H1 (cell line): ENCODE results near the gene ACTR1A. TPM values are rescaled to one million over a fixed set of nuclear protein-coding genes. Genes with fewer than 3 reads are reported as not detected.

Source experiments
- CTCF ChIA-PET: fragments of 300-600 bp; sonication (Branson Sonifier 250); formaldehyde crosslinking; loops from one replicate; lab custom pipeline; 2021; ENCODE audit not compliant: partially characterized antibody; lab: Charles Lee
- POLR2A ChIA-PET: fragments of 300-600 bp; sonication (Branson Sonifier 250); formaldehyde crosslinking; loops from one replicate; lab custom pipeline; 2021; ENCODE audit warnings: inconsistent platforms; ENCODE audit not compliant: partially characterized antibody; lab: Charles Lee
- DNase-seq, 2 experiments: peaks; one replicate each; pipeline versions ENCODE4 v3.0.0 to v3.0.0-alpha.2; 2010 to 2022; ENCODE audit warnings: low spot score in 2 of 2, low read depth in 1 of 2, mixed read lengths in 1 of 2
- FAIRE-seq: peaks from 2 replicates; lab custom pipeline; 2011; peaks lifted over from hg19 to GRCh38; lab: Jason Lieb, UNC
- H2AFZ ChIP-seq: 2 replicates; pipeline ENCODE4 v1.8.1; 2012; ENCODE audit warnings: low read length, inconsistent platforms
- H2AK5ac ChIP-seq: 2 replicates; pipeline ENCODE4 v1.6.1; 2013; ENCODE audit warnings: low read depth, low read length
- H2BK120ac ChIP-seq: replicated peaks from 2 replicates; pipeline ENCODE3; 2013; ENCODE audit warnings: low read depth, low read length, inconsistent platforms
- H2BK12ac ChIP-seq: 2 replicates; pipeline ENCODE4 v1.6.1; 2013; ENCODE audit warnings: low read depth, low read length
- H2BK15ac ChIP-seq: 2 replicates; pipeline ENCODE4 v1.6.1; 2013; ENCODE audit warnings: low read length
- H2BK20ac ChIP-seq: 2 replicates; pipeline ENCODE4 v1.6.1; 2013; ENCODE audit warnings: low read length
- H2BK5ac ChIP-seq: 2 replicates; pipeline ENCODE4 v1.6.1; 2013; ENCODE audit warnings: low read depth, low read length
- H3K14ac ChIP-seq: 2 replicates; pipeline ENCODE4 v1.6.1; 2013; ENCODE audit warnings: inconsistent platforms; ENCODE audit not compliant: insufficient read length
- H3K18ac ChIP-seq: 2 replicates; pipeline ENCODE4 v1.6.1; 2013; ENCODE audit warnings: low read length; ENCODE audit errors: extremely low read depth
- H3K23ac ChIP-seq: 2 replicates; pipeline ENCODE4 v1.6.1; 2013; ENCODE audit warnings: inconsistent platforms; ENCODE audit not compliant: insufficient read length
- H3K23me2 ChIP-seq: 2 replicates; pipeline ENCODE4 v1.6.1; 2013; ENCODE audit warnings: low read depth, low read length
- H3K27ac ChIP-seq: 2 replicates; pipeline ENCODE4 v1.6.1; 2011; ENCODE audit warnings: low read depth, low read length, inconsistent platforms
- H3K27me3 ChIP-seq, 4 experiments: replicated peaks in 1 of 4; 1 replicate in 1 of 4; 2 replicates in 3 of 4; pipeline versions ENCODE4 v1.6.1 to v1.8.1; 2011 to 2013; ENCODE audit warnings: low read length in 3 of 4, mild to moderate bottlenecking in 3 of 4, inconsistent platforms in 2 of 4, mixed read lengths in 2 of 4, moderate library complexity in 1 of 4; ENCODE audit not compliant: control insufficient read depth in 3 of 4, insufficient read depth in 3 of 4; ENCODE audit errors: extremely low read depth in 1 of 4
- H3K36me3 ChIP-seq, 4 experiments: 2 replicates each; pipeline versions ENCODE4 v1.6.1 to v1.8.1; 2011 to 2013; ENCODE audit warnings: mild to moderate bottlenecking in 4 of 4, low read length in 3 of 4, moderate library complexity in 2 of 4, control low read depth in 1 of 4, inconsistent platforms in 1 of 4; ENCODE audit not compliant: insufficient read depth in 4 of 4, control insufficient read depth in 2 of 4
- H3K4ac ChIP-seq: replicated peaks from 2 replicates; pipeline ENCODE3; 2013; ENCODE audit warnings: low read length, low read depth, mixed read lengths, inconsistent platforms; ENCODE audit not compliant: insufficient read length
- H3K4me1 ChIP-seq, 4 experiments: replicated peaks in 1 of 4; 1 replicate in 1 of 4; 2 replicates in 3 of 4; pipeline versions ENCODE4 v1.6.1 to v1.8.1; 2011 to 2013; ENCODE audit warnings: low read length in 3 of 4, inconsistent platforms in 2 of 4, mixed read lengths in 1 of 4; ENCODE audit not compliant: insufficient read depth in 4 of 4, control insufficient read depth in 3 of 4
- H3K4me2 ChIP-seq, 2 experiments: 2 replicates each; pipeline versions ENCODE4 v1.6.1 to v1.8.1; 2011 to 2013; ENCODE audit warnings: low read depth in 2 of 2, low read length in 2 of 2, control low read depth in 1 of 2, inconsistent platforms in 1 of 2, mild to moderate bottlenecking in 1 of 2; ENCODE audit not compliant: insufficient read depth in 1 of 2
- H3K4me3 ChIP-seq, 4 experiments: fragments of 200-600, 300-600 bp in 1 of 4; sonication (generic), shearing (Covaris generic), sonication (Bioruptor Twin) in 1 of 4; 2 replicates each; pipeline versions ENCODE4 v1.5.1 to v1.8.1; 2011 to 2016; ENCODE audit warnings: low read length in 4 of 4, low read depth in 3 of 4, control low read depth in 2 of 4, inconsistent platforms in 2 of 4, mild to moderate bottlenecking in 2 of 4, mixed read lengths in 1 of 4, moderate library complexity in 1 of 4; ENCODE audit not compliant: insufficient read depth in 2 of 4; ENCODE audit errors: extremely low read depth in 1 of 4
- H3K56ac ChIP-seq: replicated peaks from 2 replicates; pipeline ENCODE3; 2013; ENCODE audit warnings: low read depth, mild to moderate bottlenecking, mixed read lengths, low read length, inconsistent platforms; ENCODE audit not compliant: insufficient read length
- H3K79me1 ChIP-seq: 2 replicates; pipeline ENCODE4 v1.6.1; 2013; ENCODE audit warnings: low read depth, low read length, control low read depth
- H3K79me2 ChIP-seq, 2 experiments: 2 replicates each; pipeline versions ENCODE4 v1.6.1 to v1.8.1; 2012 to 2013; ENCODE audit warnings: low read length in 2 of 2, mild to moderate bottlenecking in 2 of 2, inconsistent platforms in 1 of 2; ENCODE audit not compliant: insufficient read depth in 2 of 2, control insufficient read depth in 1 of 2
- H3K9ac ChIP-seq, 4 experiments: replicated peaks in 1 of 4; 1 replicate in 1 of 4; 2 replicates in 3 of 4; pipeline versions ENCODE4 v1.6.1 to v1.8.1; 2011 to 2013; ENCODE audit warnings: low read depth in 3 of 4, low read length in 3 of 4, control low read depth in 2 of 4, mild to moderate bottlenecking in 2 of 4, moderate library complexity in 2 of 4, inconsistent platforms in 1 of 4; ENCODE audit errors: extremely low read depth in 1 of 4
- H3K9me3 ChIP-seq, 2 experiments: 2 replicates each; pipeline versions ENCODE4 v1.6.1 to v1.8.1; 2012 to 2013; ENCODE audit warnings: mild to moderate bottlenecking in 2 of 2, moderate library complexity in 2 of 2, control low read depth in 1 of 2, inconsistent platforms in 1 of 2, low read depth in 1 of 2, low read length in 1 of 2, mixed read lengths in 1 of 2; ENCODE audit not compliant: insufficient read depth in 2 of 2
- H4K20me1 ChIP-seq, 2 experiments: replicated peaks in 1 of 2; 2 replicates each; pipeline versions ENCODE3 to v1.8.1; 2011 to 2013; ENCODE audit warnings: inconsistent platforms in 2 of 2, low read length in 2 of 2, mild to moderate bottlenecking in 1 of 2; ENCODE audit not compliant: insufficient read depth in 2 of 2, control insufficient read depth in 1 of 2
- H4K5ac ChIP-seq: 2 replicates; pipeline ENCODE4 v1.6.1; 2013; ENCODE audit warnings: low read length, low read depth, mixed read lengths, inconsistent platforms; ENCODE audit not compliant: insufficient read length
- H4K8ac ChIP-seq: 2 replicates; pipeline ENCODE4 v1.8.0; 2013; ENCODE audit warnings: mild to moderate bottlenecking, moderate library complexity, low read length, inconsistent platforms; ENCODE audit not compliant: insufficient read depth; ENCODE audit errors: extremely low read depth
- H4K91ac ChIP-seq: replicated peaks from 2 replicates; pipeline ENCODE3; 2013; ENCODE audit warnings: low read length, mixed read lengths, inconsistent platforms; ENCODE audit not compliant: insufficient read length
- BACH1 ChIP-seq: IDR thresholded peaks from 2 replicates; pipeline ENCODE4 v1.6.1; 2012; ENCODE audit warnings: low read length, improper control_type of control experiment
- SIX5 ChIP-seq: IDR thresholded peaks from 2 replicates; pipeline ENCODE4 v1.6.1; 2011; ENCODE audit warnings: mild to moderate bottlenecking, low read depth, low read length
- WGBS, 2 experiments: shearing (Covaris generic) in 1 of 2; methylation state at CpG; one replicate each; pipeline versions ENCODE4 v1.1.6 to v1.1.7; 2013 to 2015; ENCODE audit warnings: low lambda C conversion rate in 2 of 2, mixed read lengths in 2 of 2, inconsistent platforms in 1 of 2, low coverage in 1 of 2, missing lambda C conversion rate in 1 of 2; ENCODE audit not compliant: insufficient replicate concordance in 2 of 2, insufficient coverage in 1 of 2, insufficient read length in 1 of 2; ENCODE audit errors: extremely low coverage in 1 of 2, missing lambda C conversion rate in 1 of 2; 5-methylcytosine and 5-hydroxymethylcytosine counted together
- polyA plus RNA-seq, 7 experiments: library from polyadenylated mRNA; depleted of rRNA in 3 of 7; stranded (reverse) in 5 of 7; unstranded in 2 of 7; fragments of >200 nt in 5 of 7; fragments of 200-250 nt in 2 of 7; gene quantifications; 1 replicate in 5 of 7; 2 replicates in 1 of 7; 4 replicates in 1 of 7; pipeline versions ENCODE4 v1.2.1 to v1.2.3, GENCODE V29; 2011 to 2013; ENCODE audit warnings: missing spikeins in 2 of 7, mixed read lengths in 2 of 7
- total RNA-seq: library from RNA; stranded (reverse); fragmentation: NEBNext Ultra II Directional; extraction: Animal tissue kit (Norgen Biotek cat#: 25700); gene quantifications from 2 replicates; pipeline ENCODE4 v1.2.1, GENCODE V29; 2021

Gene ACTR1A
- total and polyA plus RNA-seq, 2 of the 8 experiments (the other 6 are each of a cell fraction or from before 2014, with no cell fraction given), result 78.6 to 86.3 TPM

DNA sequence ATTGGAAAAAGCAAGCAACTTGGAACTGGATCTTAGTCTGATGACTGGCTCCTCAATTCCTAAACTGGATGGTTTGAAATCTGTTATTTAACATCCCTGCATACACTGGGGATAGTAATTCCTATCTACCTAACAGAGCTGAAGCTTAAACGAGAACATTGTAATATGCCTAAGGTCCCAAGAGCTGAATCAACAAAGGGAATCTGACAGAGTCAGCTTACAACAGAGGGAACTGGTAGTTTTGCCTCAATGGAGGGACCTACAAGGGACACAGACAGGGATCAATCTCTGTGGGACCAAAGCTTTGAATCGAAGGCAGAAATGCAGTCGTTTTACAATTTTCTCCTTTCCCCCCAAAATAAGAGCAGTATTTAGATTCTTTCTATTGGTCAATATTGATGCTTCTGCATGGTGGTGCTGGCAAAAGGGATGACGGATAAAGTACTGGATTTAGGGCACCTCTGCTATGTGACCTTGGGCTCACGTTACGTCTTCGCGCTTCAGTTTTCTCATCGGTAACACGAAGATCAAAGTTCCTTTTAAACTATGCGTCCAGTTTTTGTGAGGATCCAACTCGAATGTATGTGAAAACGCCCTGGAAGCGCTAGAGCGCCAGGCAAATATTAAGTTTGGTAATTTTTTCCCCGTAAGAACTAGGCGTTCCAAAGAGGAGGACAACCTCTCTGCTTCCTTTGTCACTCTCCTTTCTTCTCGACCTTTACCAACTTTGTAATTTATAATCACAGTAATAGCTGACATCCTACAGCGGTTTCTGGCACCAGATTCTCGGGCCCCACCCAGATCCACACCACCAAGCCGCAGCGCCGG lies 1.1 kb downstream of the ACTR1A start:
- Histone ChIP-seq H2BK20ac (no peak overlapping the region), H3K79me2 (peaks cover 0 to 52% of the 10 kb centered on the region in 2 experiments; a peak in 3 of 4 replicates), H4K5ac (no peak overlapping the region), H2BK15ac (no peak overlapping the region), H3K23ac (no peak overlapping the region), H3K4ac (no peak overlapping the region), H2AFZ (no peak overlapping the region), H3K9me3 (no peaks in the 10 kb centered on the region), H3K79me1 (no peaks in the 10 kb centered on the region; the same call in 1 of the 2 replicates), H2BK120ac (no peak overlapping the region), H3K4me1 (peaks cover 0 to 10% (median 3%) of the 10 kb centered on the region in 4 experiments; a peak in 4 of 7 replicates), H3K18ac (no peak overlapping the region), H4K8ac (no peak overlapping the region), H4K20me1 (peaks cover 13 to 24% of the 10 kb centered on the region in 2 experiments), H3K9ac (peak overlapping the region in 3 of 4 experiments; percentile 52 to 60 (median 58); a peak in 6 of 7 replicates), H2BK12ac (no peak overlapping the region), H3K56ac (no peak overlapping the region), H3K36me3 (no peaks in the 10 kb centered on the region), H3K27ac (peak overlapping the region; percentile 34; the same call in 1 of the 2 replicates), H3K23me2 (peaks cover 14% of the 10 kb centered on the region), H3K14ac (no peak overlapping the region), H3K27me3 (peaks cover 2 to 11% (median 8%) of the 10 kb centered on the region in 4 experiments; a peak in 4 of 7 replicates), H3K4me3 (peak overlapping the region; percentile 90 to 100 (median 98)), H3K4me2 (peak overlapping the region; percentile 77 to 90), H4K91ac (no peak overlapping the region), H2AK5ac (no peak overlapping the region), H2BK5ac (no peak overlapping the region)
- no peak for FAIRE-seq
- ChIA-PET CTCF (interaction anchor here (0.6 to 16.5 kb wide), 8 partner anchors 19 to 277 kb away, joined by 3 to 182 read pairs (median 4); no protein-coding TSS in a partner anchor), POLR2A (interaction anchor here (1.1 to 1.6 kb wide), 2 partner anchors 66 to 128 kb away, joined by 3 to 4 read pairs; no protein-coding TSS in a partner anchor)
- WGBS, 2 experiments, result 8% methylated on average over 23 of the region's 23 CpGs; no CpG with 5 or more reads in 1 of the 2 experiments
- TF ChIP-seq BACH1 (0 out of 2 replicates have a peak, but pooled peaks have one; percentile 28), SIX5 (no peak)
- DNase-seq, result no peak
